CD4-positive, alpha-beta T cell (primary cell): ENCODE measurements around the gene MRPL51. TPM values are rescaled to one million over a fixed set of nuclear protein-coding genes. Genes with fewer than 3 reads are reported as not detected.

Experiments
- ATAC-seq: fragments of 200-7000 bp; cut with Tn5 transposase; one replicate; pipeline ENCODE4 v1.10.0; 2022; ENCODE audit warnings: mild to moderate bottlenecking; ENCODE audit not compliant: poor library complexity
- CTCF ChIA-PET: fragments of 350-600 bp; sonication (Branson Sonifier 250); formaldehyde crosslinking; loops from one replicate; lab custom pipeline; 2021; ENCODE audit warnings: antibody characterized with exemption, inconsistent platforms; lab: Charles Lee
- POLR2A ChIA-PET: fragments of 350-600 bp; sonication (Branson Sonifier 250); formaldehyde crosslinking; loops from one replicate; lab custom pipeline; 2021; ENCODE audit warnings: antibody characterized with exemption, inconsistent platforms; lab: Charles Lee
- DNase-seq, 14 experiments: peaks; one replicate each; pipeline ENCODE4 v3.0.0-alpha.2; 2013 to 2020; ENCODE audit warnings: mixed read lengths in 2 of 14
- H3K27ac ChIP-seq, 2 donors: one replicate each; pipeline versions ENCODE4 v1.5.1 to v1.7.0; 2013; ENCODE audit warnings: low read length in 2 of 2, low read depth in 1 of 2, mild to moderate bottlenecking in 1 of 2
- H3K27me3 ChIP-seq, 2 experiments: 1 replicate in 1 of 2; 2 replicates in 1 of 2; pipeline versions ENCODE4 v1.6.1 to v1.7.0; 2013; ENCODE audit warnings: low read length in 2 of 2, control low read depth in 1 of 2, mild to moderate bottlenecking in 1 of 2, moderate library complexity in 1 of 2; ENCODE audit not compliant: insufficient read depth in 2 of 2, control insufficient read depth in 1 of 2
- H3K36me3 ChIP-seq: one replicate; pipeline ENCODE4 v1.6.1; 2013; ENCODE audit warnings: low read length, control low read depth; ENCODE audit not compliant: insufficient read depth
- H3K4me1 ChIP-seq: one replicate; pipeline ENCODE4 v1.6.1; 2013; ENCODE audit warnings: low read length, control low read depth; ENCODE audit not compliant: insufficient read depth
- H3K4me3 ChIP-seq: one replicate; pipeline ENCODE4 v1.5.1; 2013; ENCODE audit warnings: mild to moderate bottlenecking, low read length, moderate library complexity
- H3K9me3 ChIP-seq, 2 experiments: 1 replicate in 1 of 2; 2 replicates in 1 of 2; pipeline versions ENCODE4 v1.6.1 to v1.7.0; 2013; ENCODE audit warnings: low read length in 2 of 2, mild to moderate bottlenecking in 2 of 2, control low read depth in 1 of 2, moderate library complexity in 1 of 2; ENCODE audit not compliant: control insufficient read depth in 1 of 2, insufficient read depth in 1 of 2
- H3K27ac Mint-ChIP-seq: one replicate; pipeline ENCODE4 v1.8.0; 2020; ENCODE audit warnings: mixed read lengths
- H3K27me3 Mint-ChIP-seq: one replicate; pipeline ENCODE4 v1.8.0; 2021; ENCODE audit warnings: mixed read lengths
- H3K36me3 Mint-ChIP-seq: one replicate; pipeline ENCODE4 v1.8.0; 2021; ENCODE audit warnings: low read depth, mixed read lengths
- H3K4me1 Mint-ChIP-seq: one replicate; pipeline ENCODE4 v1.8.0; 2021; ENCODE audit warnings: low read depth, mixed read lengths
- H3K4me3 Mint-ChIP-seq: one replicate; pipeline ENCODE4 v1.8.0; 2020; ENCODE audit warnings: mild to moderate bottlenecking, mixed read lengths
- H3K9me3 Mint-ChIP-seq: one replicate; pipeline ENCODE4 v1.8.0; 2020; ENCODE audit warnings: mixed read lengths
- intact Hi-C, 2 experiments: fragments of 100-400 bp; cut with DNase I in 1 of 2; cut with micrococcal nuclease in 1 of 2; formaldehyde crosslinking; loops; one replicate each; pipeline versions ENCODE4 v1.15.1 to v1.9.0; 2023 to 2025; cut with DNase I, micrococcal nuclease
- total RNA-seq, 174 experiments: library from RNA in 2 of 174; stranded (reverse) in 2 of 174; gene quantifications; one replicate each; pipeline ENCODE4 v1.2.3 and lab custom pipeline; 2021 to 2026
- TF ChIP-seq, protein P1 (sequence below): fragments of 200-600 bp; IDR thresholded peaks from one replicate; pipeline ENCODE4 v1.8.0; 2022; ENCODE audit warnings: antibody characterized with exemption, mild to moderate bottlenecking

MRPL51 gene
- total RNA-seq, 2 experiments from 2014 or later, result 15.1 to 16.7 TPM

DNA sequence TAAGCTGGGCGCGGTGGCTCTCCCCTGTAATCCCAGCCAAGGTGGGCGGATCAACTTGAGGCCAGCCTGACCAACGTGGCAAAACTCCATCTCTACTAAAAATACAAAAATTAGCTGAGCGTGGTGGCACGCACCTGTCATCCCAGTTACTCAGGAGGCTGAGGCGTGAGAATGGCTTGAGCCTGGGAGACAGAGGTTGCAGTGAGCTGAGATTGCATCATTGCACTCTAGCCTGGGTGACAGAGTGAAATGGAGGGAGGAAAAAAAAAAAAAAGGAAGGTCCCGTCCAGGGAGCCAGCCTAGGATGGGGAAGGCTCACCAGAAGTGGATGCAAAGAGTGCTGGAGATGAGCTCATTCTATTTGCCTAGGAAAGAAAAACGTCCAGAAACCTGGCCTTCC, 50.2 kb downstream of the MRPL51 start:
- DNase-seq (peak in 1 of 14 experiments; percentile 4), ATAC-seq (no peak)
- Histone ChIP-seq H3K4me1 (peaks cover 50% of the 10 kb centered on the region), H3K27me3 (no peaks in the 10 kb centered on the region), H3K27ac (peak overlapping the region; percentile 64 to 65), H3K9me3 (no peaks in the 10 kb centered on the region), H3K36me3 (peaks cover 10% of the 10 kb centered on the region), H3K4me3 (no peak overlapping the region)
- H3K27ac Mint-ChIP-seq, result peak overlapping the region; percentile 97
- TF ChIP-seq, protein P1, sequence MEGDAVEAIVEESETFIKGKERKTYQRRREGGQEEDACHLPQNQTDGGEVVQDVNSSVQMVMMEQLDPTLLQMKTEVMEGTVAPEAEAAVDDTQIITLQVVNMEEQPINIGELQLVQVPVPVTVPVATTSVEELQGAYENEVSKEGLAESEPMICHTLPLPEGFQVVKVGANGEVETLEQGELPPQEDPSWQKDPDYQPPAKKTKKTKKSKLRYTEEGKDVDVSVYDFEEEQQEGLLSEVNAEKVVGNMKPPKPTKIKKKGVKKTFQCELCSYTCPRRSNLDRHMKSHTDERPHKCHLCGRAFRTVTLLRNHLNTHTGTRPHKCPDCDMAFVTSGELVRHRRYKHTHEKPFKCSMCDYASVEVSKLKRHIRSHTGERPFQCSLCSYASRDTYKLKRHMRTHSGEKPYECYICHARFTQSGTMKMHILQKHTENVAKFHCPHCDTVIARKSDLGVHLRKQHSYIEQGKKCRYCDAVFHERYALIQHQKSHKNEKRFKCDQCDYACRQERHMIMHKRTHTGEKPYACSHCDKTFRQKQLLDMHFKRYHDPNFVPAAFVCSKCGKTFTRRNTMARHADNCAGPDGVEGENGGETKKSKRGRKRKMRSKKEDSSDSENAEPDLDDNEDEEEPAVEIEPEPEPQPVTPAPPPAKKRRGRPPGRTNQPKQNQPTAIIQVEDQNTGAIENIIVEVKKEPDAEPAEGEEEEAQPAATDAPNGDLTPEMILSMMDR, result no peak
- CTCF ChIA-PET, result interaction anchor here (1.2 to 4.9 kb wide), 3 partner anchors 19 to 95 kb away, joined by 4 to 27 read pairs (median 6); no protein-coding TSS in a partner anchor
- POLR2A ChIA-PET, result interaction anchor here (1.0 to 11.1 kb wide), 7 partner anchors 9 to 93 kb away, joined by 3 to 203 read pairs (median 29); partner anchors contain the start of genes GAPDH, MRPL51, TAPBPL and VAMP1
- peaks cover 31% of the 10 kb centered on the region for H3K36me3 Mint-ChIP-seq
- H3K4me1 Mint-ChIP-seq, result peaks cover 57% of the 10 kb centered on the region
- intact Hi-C loops, result loop anchor here in 1 of 2 experiments (1.0 kb wide), 1 partner anchor 13 kb away; no protein-coding TSS in a partner anchor
- no peaks in the 10 kb centered on the region for H3K27me3 Mint-ChIP-seq
- H3K9me3 Mint-ChIP-seq, result no peaks in the 10 kb centered on the region
- peak overlapping the region; percentile 98 for H3K4me3 Mint-ChIP-seq

Other genes with a start within 250 kb of the MRPL51 start
- not detected for gene PLEKHG6, start 182.6 kb downstream of the MRPL51 start, total RNA-seq
- 10 to 100 TPM; 16.3 to 19.2 TPM for gene TNFRSF1A, start 151.2 kb downstream of the MRPL51 start, total RNA-seq
- gene SCNN1A, start 117.7 kb downstream of the MRPL51 start, total RNA-seq, result 1 to 10 TPM; 1.1 to 2.0 TPM
- gene LTBR, start 109.1 kb downstream of the MRPL51 start, total RNA-seq, result under 1 TPM; 0.38 to 0.67 TPM
- gene CD27, start 48.3 kb downstream of the MRPL51 start, total RNA-seq, result 10 to 100 TPM; 42.7 to 46.1 TPM
- 10 to 100 TPM; 14.7 to 15.8 TPM for gene TAPBPL, start 41.2 kb downstream of the MRPL51 start, total RNA-seq
- gene VAMP1, start 22.6 kb downstream of the MRPL51 start, total RNA-seq, result 10 to 100 TPM; 84.8 to 87.7 TPM
- gene NCAPD2, start 840 bp upstream of the MRPL51 start, total RNA-seq, result 10 to 100 TPM; 13.7 to 14.9 TPM
- gene GAPDH, start 41.3 kb upstream of the MRPL51 start, total RNA-seq, result 100 to 1,000 TPM; 498 to 508 TPM
- gene IFFO1, start 62.8 kb upstream of the MRPL51 start, total RNA-seq, result 10 to 100 TPM; 21.6 to 21.9 TPM
- gene NOP2, start 75.0 kb upstream of the MRPL51 start, total RNA-seq, result 10 to 100 TPM; 75.3 to 76.8 TPM
- gene CHD4, start 114.1 kb upstream of the MRPL51 start, total RNA-seq, result 100 to 1,000 TPM; 288 to 292 TPM
- gene LPAR5, start 142.7 kb upstream of the MRPL51 start, total RNA-seq, result 1 to 10 TPM; 2.8 to 3.0 TPM
- gene ACRBP, start 154.2 kb upstream of the MRPL51 start, total RNA-seq, result under 1 TPM; 0.58 to 0.95 TPM
- 10 to 100 TPM; 13.8 to 17.4 TPM for gene ING4, start 169.9 kb upstream of the MRPL51 start, total RNA-seq
- 10 to 100 TPM; 67.6 TPM for gene ZNF384, start 196.1 kb upstream of the MRPL51 start, total RNA-seq
- gene PIANP, start 207.6 kb upstream of the MRPL51 start, total RNA-seq, result under 1 TPM; 0.87 to 0.99 TPM
- 1 to 10 TPM; 9.4 to 9.6 TPM for gene COPS7A, start 230.8 kb upstream of the MRPL51 start, total RNA-seq